Astrocyte (in vitro differentiated cells and primary cell): ENCODE measurements around the gene LRRIQ3.

Experiments
- EZH2 ChIP-seq: IDR thresholded peaks from 2 replicates; pipeline ENCODE4 v1.6.1; 2012; ENCODE audit warnings: mild to moderate bottlenecking, low read length, inconsistent platforms; ENCODE audit not compliant: insufficient read depth
- TF ChIP-seq, protein P1 (sequence below): IDR thresholded peaks from 2 replicates; pipeline ENCODE4 v1.5.1; 2011; ENCODE audit warnings: low read depth, mild to moderate bottlenecking, inconsistent platforms, low read length, moderate library complexity; ENCODE audit not compliant: insufficient read depth

DNA sequence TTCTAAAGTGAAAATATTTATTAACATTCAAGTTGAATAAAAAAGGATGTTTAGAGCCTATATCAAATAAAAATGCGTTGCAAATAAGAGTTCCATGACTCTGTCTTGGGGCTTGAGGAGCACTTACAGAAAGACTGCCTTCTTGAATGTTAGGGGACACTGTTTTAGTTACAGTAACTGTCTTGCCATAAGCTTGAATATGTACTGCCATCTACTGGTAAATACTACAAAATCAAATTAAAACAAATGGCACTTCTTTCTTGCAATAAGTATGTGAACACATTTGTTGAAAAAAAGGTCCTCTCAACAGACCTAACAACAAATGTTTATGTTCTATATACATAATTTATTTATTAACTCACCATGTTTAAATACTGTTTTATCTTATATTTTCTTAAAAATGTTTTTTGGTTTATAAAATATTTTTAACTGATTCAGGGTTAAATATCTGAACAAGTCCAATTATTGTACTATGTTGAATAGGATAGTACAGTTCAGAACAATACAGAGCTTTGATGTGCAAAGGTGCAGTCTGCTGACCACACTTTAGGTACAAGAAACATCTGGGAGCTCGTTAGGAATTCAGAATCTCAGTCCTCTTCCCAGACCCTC lies 199.5 kb downstream of the LRRIQ3 start:
- TF ChIP-seq, protein P1, sequence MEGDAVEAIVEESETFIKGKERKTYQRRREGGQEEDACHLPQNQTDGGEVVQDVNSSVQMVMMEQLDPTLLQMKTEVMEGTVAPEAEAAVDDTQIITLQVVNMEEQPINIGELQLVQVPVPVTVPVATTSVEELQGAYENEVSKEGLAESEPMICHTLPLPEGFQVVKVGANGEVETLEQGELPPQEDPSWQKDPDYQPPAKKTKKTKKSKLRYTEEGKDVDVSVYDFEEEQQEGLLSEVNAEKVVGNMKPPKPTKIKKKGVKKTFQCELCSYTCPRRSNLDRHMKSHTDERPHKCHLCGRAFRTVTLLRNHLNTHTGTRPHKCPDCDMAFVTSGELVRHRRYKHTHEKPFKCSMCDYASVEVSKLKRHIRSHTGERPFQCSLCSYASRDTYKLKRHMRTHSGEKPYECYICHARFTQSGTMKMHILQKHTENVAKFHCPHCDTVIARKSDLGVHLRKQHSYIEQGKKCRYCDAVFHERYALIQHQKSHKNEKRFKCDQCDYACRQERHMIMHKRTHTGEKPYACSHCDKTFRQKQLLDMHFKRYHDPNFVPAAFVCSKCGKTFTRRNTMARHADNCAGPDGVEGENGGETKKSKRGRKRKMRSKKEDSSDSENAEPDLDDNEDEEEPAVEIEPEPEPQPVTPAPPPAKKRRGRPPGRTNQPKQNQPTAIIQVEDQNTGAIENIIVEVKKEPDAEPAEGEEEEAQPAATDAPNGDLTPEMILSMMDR: peak; percentile 26
- TF ChIP-seq EZH2: no peak
